Measurements from ENCODE around the gene TASOR. TPM values are rescaled to one million over a fixed set of nuclear protein-coding genes. Genes with fewer than 3 reads are reported as not detected.
A peak's percentile ranks its signal among the peaks of the same experiment; 100 is the strongest.
"Not testable (repeated sequence)": the region's sequence is repeated elsewhere in the genome, so short reads cannot be mapped to it uniquely, and the experiment has no call there.

TASOR gene
- total RNA-seq = 22.2 TPM
- long read RNA-seq, full-length matches to known transcripts = 1 of 7 reads
- long read RNA-seq, partial matches to known transcripts = 3 of 7 reads
- long read RNA-seq, other reads (novel, unspliced or antisense) = 3 of 7 reads

- DNase-seq (peak; percentile 91), ATAC-seq (ENCODE audit: poor library complexity) (peak; percentile 97)
- intact Hi-C loops (cut with DNase I) = no loop called here
Measured at GRCh38 chr3:56683122-56683817, at the start of gene TASOR. Gene TASOR, minus strand, starts transcription at chr3:56683265. Its CDS starts 259 bp downstream, at chr3:56683006.

- intact Hi-C loops (cut with DNase I) = no loop called here
- ATAC-seq (ENCODE audit: poor library complexity) = no peak
- no peak for DNase-seq
Measured at GRCh38 chr3:56732109-56732508, 49.0 kb upstream of the TASOR start.

- no peak for DNase-seq
- intact Hi-C loops (cut with DNase I) = no loop called here
- no peak for ATAC-seq (ENCODE audit: poor library complexity)
Measured at GRCh38 chr3:56725175-56725574, 42.1 kb upstream of the TASOR start.

GRCh38 chr3:56724676-56725075, 41.6 kb upstream of the TASOR start:
- DNase-seq (no peak), ATAC-seq (ENCODE audit: poor library complexity) (no peak)
- intact Hi-C loops (cut with DNase I) = no loop called here

- intact Hi-C loops (cut with DNase I) = no loop called here
- ATAC-seq (ENCODE audit: poor library complexity) (no peak), DNase-seq (no peak)
Measured at GRCh38 chr3:56720849-56721248, 37.8 kb upstream of the TASOR start.

- DNase-seq; intact Hi-C loops (cut with DNase I); ATAC-seq (ENCODE audit: poor library complexity): not testable (repeated sequence)
Measured at GRCh38 chr3:56718809-56719208, 35.7 kb upstream of the TASOR start.

- DNase-seq (no peak), ATAC-seq (ENCODE audit: poor library complexity) (no peak)
- intact Hi-C loops (cut with DNase I) = no loop called here
Measured at GRCh38 chr3:56711344-56711743, 28.3 kb upstream of the TASOR start.

GRCh38 chr3:56707412-56707811, 24.3 kb upstream of the TASOR start:
- ATAC-seq (ENCODE audit: poor library complexity); DNase-seq: not testable (repeated sequence)
- intact Hi-C loops (cut with DNase I) = loop anchor here (5.0 kb wide), 1 partner anchor 95 kb away; the partner anchor contains the start of gene ARHGEF3

- intact Hi-C loops (cut with DNase I) = loop anchor here (5.0 kb wide), 1 partner anchor 96 kb away; the partner anchor contains the start of gene ARHGEF3
- DNase-seq (no peak), ATAC-seq (ENCODE audit: poor library complexity) (no peak)
Measured at GRCh38 chr3:56706629-56707028, 23.6 kb upstream of the TASOR start.

GRCh38 chr3:56704706-56705105, 21.6 kb upstream of the TASOR start:
- intact Hi-C loops (cut with DNase I) = loop anchor here (5.0 kb wide), 1 partner anchor 98 kb away; the partner anchor contains the start of gene ARHGEF3

GRCh38 chr3:56702490-56703315, 19.6 kb upstream of the TASOR start:
- peak; percentile 79 for ATAC-seq (ENCODE audit: poor library complexity)
- DNase-seq = no peak
- intact Hi-C loops (cut with DNase I) = loop anchor here (2.0 kb wide), 1 partner anchor 286 kb away; no protein-coding TSS in a partner anchor

More at GRCh38 chr3:56704706-56705105, 21.6 kb upstream of the TASOR start:
- no peak for ATAC-seq (ENCODE audit: poor library complexity)
- DNase-seq = no peak

- intact Hi-C loops (cut with DNase I) = no loop called here
- ATAC-seq (ENCODE audit: poor library complexity) (no peak), DNase-seq (no peak)
Measured at GRCh38 chr3:56700151-56700550, 17.1 kb upstream of the TASOR start.

GRCh38 chr3:56694867-56695683, 12.0 kb upstream of the TASOR start:
- intact Hi-C loops (cut with DNase I) = no loop called here
- DNase-seq = no peak
- ATAC-seq (ENCODE audit: poor library complexity) = peak; percentile 64

GRCh38 chr3:56693750-56694149, 10.7 kb upstream of the TASOR start:
- peak; percentile 78 for ATAC-seq (ENCODE audit: poor library complexity)
- DNase-seq = no peak
- intact Hi-C loops (cut with DNase I) = no loop called here

GRCh38 chr3:56692520-56693433, 9.7 kb upstream of the TASOR start:
- ATAC-seq (ENCODE audit: poor library complexity); intact Hi-C loops (cut with DNase I); DNase-seq: not testable (repeated sequence)

- ATAC-seq (ENCODE audit: poor library complexity); DNase-seq; intact Hi-C loops (cut with DNase I): not testable (repeated sequence)
Measured at GRCh38 chr3:56692001-56692365, 8.9 kb upstream of the TASOR start.

- intact Hi-C loops (cut with DNase I) = no loop called here
- DNase-seq (no peak), ATAC-seq (ENCODE audit: poor library complexity) (no peak)
Measured at GRCh38 chr3:56691165-56692000, 8.3 kb upstream of the TASOR start.

Measured in Right ventricle myocardium superior (tissue), 1 donor.